Esophagus squamous epithelium (tissue), 5 donors: ENCODE data around the gene NUDT1. TPM values are rescaled to one million over a fixed set of nuclear protein-coding genes. Genes with fewer than 3 reads are reported as not detected.

Experiments used
- DNase-seq: peaks from one replicate; lab custom pipeline; 2025; lab: John Stamatoyannopoulos, UW
- H3K27ac ChIP-seq, 4 donors: fragments of 200-600 bp; sonication (generic); one replicate each; pipeline ENCODE4 v1.5.1; 2016 to 2019; ENCODE audit warnings: mild to moderate bottlenecking in 1 of 4
- H3K27me3 ChIP-seq, 4 donors: fragments of 200-600 bp; sonication (generic); 1 replicate in 3 of 4; 2 replicates in 1 of 4; pipeline versions ENCODE4 v1.5.1 to v1.6.0; 2017 to 2021; ENCODE audit warnings: antibody characterized with exemption in 1 of 4
- H3K36me3 ChIP-seq, 3 donors: fragments of 200-600 bp; sonication (generic); one replicate each; pipeline ENCODE4 v1.5.1; 2016 to 2019
- H3K4me1 ChIP-seq, 3 donors: fragments of 200-600 bp; sonication (generic); one replicate each; pipeline ENCODE4 v1.5.1; 2017 to 2019
- H3K4me3 ChIP-seq, 4 donors: fragments of 200-600 bp; sonication (generic); 1 replicate in 3 of 4; 2 replicates in 1 of 4; pipeline ENCODE4 v1.5.1; 2016 to 2019; ENCODE audit warnings: mild to moderate bottlenecking in 2 of 4, moderate library complexity in 1 of 4
- H3K9me3 ChIP-seq, 3 donors: fragments of 200-600 bp; sonication (generic); one replicate each; pipeline ENCODE4 v1.5.1; 2016 to 2019
- POLR2A ChIP-seq, 4 donors: fragments of 450-650 bp; IDR thresholded peaks; one replicate each; pipeline ENCODE4 v1.6.1; 2017; ENCODE audit warnings: antibody characterized with exemption in 4 of 4, mild to moderate bottlenecking in 4 of 4, moderate library complexity in 3 of 4
- whole genome bisulfite sequencing, 2 donors: methylation state at CpG; one replicate each; pipeline ENCODE4 v1.1.5; 2018; 5-methylcytosine and 5-hydroxymethylcytosine counted together
- intact Hi-C: fragments of 100-400 bp; cut with DNase I; formaldehyde crosslinking; loops from one replicate; pipeline ENCODE4 v1.15.0; 2022
- total RNA-seq, 4 donors: library from RNA; depleted of rRNA; stranded (reverse); fragments of >200 nt; gene quantifications; one replicate each; pipeline ENCODE4 v1.1.0, GENCODE V29; 2016
- TF ChIP-seq, protein P1 (sequence below), 6 experiments: fragments of 450-650 bp in 4 of 6; fragments of 200-600 bp in 2 of 6; sonication (generic) in 2 of 6; IDR thresholded peaks; one replicate each; pipeline ENCODE4 v1.5.1; 2016 to 2019; ENCODE audit warnings: antibody characterized with exemption in 6 of 6, mild to moderate bottlenecking in 4 of 6, moderate library complexity in 4 of 6
- donor health status: DM: yes; HTN: yes; CAD: no.

Gene NUDT1
- total RNA-seq, 4 donors from 2014 or later: 16.3 to 51.7 (median 28.2) TPM

DNA sequence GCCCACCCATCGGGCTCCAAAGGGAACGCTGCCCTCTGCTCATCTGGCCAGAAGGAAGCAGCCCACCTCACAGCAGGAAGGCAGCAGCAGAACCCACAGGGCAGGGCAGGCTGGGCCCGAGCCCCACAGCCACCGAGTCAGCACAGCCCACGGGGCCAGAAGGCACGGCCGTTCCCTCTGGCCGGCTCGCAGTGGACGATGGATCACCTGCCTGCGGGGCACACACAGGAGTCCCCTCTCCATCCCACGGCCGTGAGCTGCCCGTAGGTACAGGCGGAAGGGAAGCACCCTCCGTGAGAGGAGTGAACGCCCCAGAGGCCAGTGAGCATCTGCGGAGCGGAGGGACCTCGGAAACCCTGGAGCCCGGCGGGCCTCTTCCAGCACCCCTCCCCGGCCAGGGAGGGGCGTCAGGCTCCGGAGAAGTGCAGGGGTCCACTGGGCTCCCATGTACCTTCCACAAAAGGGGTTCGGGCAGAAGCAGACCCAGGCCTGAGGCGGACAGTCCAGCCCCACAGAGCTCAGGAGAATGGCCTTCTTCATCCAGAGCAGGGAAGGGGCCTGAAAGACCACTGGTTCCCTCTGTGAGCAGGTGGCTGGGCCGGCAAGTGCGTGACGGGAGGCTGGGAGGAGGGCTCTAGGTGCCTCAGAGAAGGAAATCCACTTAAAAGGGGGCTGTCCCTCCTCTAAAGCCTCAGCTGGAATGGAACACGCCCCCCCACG lies 11.7 kb downstream of the NUDT1 start:
- no peak for TF ChIP-seq POLR2A (IDR thresholded peaks at IDR 0.05)
- TF ChIP-seq, protein P1, sequence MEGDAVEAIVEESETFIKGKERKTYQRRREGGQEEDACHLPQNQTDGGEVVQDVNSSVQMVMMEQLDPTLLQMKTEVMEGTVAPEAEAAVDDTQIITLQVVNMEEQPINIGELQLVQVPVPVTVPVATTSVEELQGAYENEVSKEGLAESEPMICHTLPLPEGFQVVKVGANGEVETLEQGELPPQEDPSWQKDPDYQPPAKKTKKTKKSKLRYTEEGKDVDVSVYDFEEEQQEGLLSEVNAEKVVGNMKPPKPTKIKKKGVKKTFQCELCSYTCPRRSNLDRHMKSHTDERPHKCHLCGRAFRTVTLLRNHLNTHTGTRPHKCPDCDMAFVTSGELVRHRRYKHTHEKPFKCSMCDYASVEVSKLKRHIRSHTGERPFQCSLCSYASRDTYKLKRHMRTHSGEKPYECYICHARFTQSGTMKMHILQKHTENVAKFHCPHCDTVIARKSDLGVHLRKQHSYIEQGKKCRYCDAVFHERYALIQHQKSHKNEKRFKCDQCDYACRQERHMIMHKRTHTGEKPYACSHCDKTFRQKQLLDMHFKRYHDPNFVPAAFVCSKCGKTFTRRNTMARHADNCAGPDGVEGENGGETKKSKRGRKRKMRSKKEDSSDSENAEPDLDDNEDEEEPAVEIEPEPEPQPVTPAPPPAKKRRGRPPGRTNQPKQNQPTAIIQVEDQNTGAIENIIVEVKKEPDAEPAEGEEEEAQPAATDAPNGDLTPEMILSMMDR (IDR thresholded peaks at IDR 0.05): no peak
- Histone ChIP-seq H3K4me3 (no peak overlapping the region), H3K4me1 (peaks cover 0 to 13% (median 7%) of the 10 kb centered on the region in 3 donors), H3K27me3 (no peaks in the 10 kb centered on the region), H3K36me3 (peaks cover 0 to 69% (median 5%) of the 10 kb centered on the region in 3 donors), H3K27ac (no peak overlapping the region), H3K9me3 (no peaks in the 10 kb centered on the region)
- no peak for DNase-seq
- WGBS, 2 donors: 100% methylated on average over 2 of the region's 32 CpGs; no CpG with 5 or more reads in 1 of the 2 donors
- intact Hi-C loops: no loop called here

DNA sequence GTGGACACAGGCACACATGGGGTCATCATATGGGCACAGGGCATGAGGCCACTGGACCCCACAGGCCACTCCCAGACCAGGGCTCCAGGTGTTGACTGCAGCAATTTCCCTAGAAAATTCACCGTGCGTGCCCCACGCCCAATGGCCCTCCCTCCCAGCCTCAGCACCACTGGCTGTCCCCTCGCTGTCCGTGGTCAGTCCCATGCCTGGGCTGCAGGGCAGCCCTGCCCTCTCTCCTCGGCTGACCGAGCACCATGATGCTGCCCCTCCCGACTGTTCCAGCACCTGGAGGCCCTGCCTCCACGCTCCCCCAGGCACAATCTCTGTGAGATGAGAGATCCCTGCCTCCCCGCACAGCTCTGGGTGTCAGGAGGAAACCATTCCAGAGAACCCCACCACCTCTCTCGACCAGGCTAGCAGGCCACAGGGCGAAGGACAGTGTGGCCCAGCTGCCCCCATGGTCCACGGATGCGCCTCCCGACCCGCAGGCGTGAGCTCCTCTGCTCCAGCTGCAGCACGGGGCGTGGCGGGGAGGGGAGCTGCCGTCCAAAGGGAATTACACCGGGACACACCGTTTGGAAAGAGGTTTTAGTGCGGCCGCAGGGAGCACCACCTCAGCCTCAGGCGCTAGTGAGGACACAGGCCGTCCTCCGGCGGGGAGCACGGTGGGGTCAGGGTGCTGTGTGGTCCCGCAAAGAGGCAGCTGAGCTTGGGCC lies 12.6 kb downstream of the NUDT1 start:
- Histone ChIP-seq H3K27me3 (no peaks in the 10 kb centered on the region), H3K27ac (no peak overlapping the region), H3K4me1 (peaks cover 0 to 4% (median 0%) of the 10 kb centered on the region in 3 donors), H3K4me3 (no peak overlapping the region), H3K9me3 (no peaks in the 10 kb centered on the region), H3K36me3 (peaks cover 0 to 74% (median 5%) of the 10 kb centered on the region in 3 donors)
- no peak for DNase-seq
- 100% methylated on average over 5 of the region's 31 CpGs; no CpG with 5 or more reads in 1 of the 2 donors for whole genome bisulfite sequencing, 2 donors
- TF ChIP-seq, protein P1 (IDR thresholded peaks at IDR 0.05): no peak
- no peak for TF ChIP-seq POLR2A (IDR thresholded peaks at IDR 0.05)
- intact Hi-C loops: no loop called here

DNA sequence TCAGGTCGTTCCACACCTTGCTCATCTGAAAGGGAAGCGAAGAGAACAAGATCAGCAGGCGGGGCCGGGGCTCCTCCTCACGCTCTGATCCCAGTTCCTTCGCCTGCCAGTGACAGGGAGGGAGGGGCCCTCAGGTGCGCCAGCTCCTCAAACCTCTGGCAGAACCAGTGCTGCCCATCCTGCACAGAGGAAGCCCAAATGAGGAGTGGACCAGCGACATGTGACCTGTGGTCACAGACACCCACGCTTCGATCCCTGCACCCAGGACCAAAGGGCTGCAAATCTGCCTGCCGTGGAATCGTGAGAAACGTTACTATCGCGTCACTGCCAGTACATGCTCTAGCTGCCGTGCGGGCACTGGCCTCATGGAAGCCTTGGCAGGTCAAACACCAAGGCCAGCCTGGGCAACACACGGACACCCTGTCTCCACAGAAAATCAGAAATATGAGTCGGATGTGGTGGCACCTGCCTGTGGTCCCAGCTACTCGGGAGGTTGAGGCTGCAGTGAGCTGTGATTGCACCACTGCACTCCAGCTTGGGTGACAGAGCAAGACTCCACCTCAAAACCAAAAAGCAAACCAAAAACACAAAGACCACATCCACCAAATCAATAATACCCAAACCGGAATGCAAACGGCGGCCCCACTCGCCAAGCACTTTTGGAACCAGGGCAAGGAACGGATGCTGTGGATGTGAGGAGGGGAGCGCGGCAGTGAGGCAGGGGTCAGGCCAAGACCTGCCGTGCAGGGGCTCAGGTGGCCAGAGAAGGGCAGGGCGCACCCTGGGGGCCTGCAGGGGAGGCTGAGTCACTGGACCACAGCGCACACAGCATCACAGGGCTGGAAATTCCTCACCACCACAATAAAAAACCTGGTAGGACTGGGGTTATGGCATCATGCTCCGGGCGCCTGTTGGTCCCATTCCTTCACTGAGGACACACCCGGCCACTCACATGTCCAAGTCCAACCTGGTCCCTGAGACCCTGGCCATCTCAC lies 13.4 kb downstream of the NUDT1 start:
- H3K27me3 ChIP-seq: no peaks in the 10 kb centered on the region
- intact Hi-C loops: no loop called here
- TF ChIP-seq POLR2A (IDR thresholded peaks at IDR 0.05): no peak
- TF ChIP-seq, protein P1 (IDR thresholded peaks at IDR 0.05): no peak
- peaks cover 0 to 72% (median 5%) of the 10 kb centered on the region in 3 donors for H3K36me3 ChIP-seq
- no peak overlapping the region for H3K27ac ChIP-seq
- H3K4me1 ChIP-seq: no peaks in the 10 kb centered on the region
- WGBS, 2 donors: 64 to 91% methylated on average over 12 of the region's 33 CpGs
- H3K9me3 ChIP-seq: no peaks in the 10 kb centered on the region
- no peak overlapping the region for H3K4me3 ChIP-seq
- DNase-seq: no peak

DNA sequence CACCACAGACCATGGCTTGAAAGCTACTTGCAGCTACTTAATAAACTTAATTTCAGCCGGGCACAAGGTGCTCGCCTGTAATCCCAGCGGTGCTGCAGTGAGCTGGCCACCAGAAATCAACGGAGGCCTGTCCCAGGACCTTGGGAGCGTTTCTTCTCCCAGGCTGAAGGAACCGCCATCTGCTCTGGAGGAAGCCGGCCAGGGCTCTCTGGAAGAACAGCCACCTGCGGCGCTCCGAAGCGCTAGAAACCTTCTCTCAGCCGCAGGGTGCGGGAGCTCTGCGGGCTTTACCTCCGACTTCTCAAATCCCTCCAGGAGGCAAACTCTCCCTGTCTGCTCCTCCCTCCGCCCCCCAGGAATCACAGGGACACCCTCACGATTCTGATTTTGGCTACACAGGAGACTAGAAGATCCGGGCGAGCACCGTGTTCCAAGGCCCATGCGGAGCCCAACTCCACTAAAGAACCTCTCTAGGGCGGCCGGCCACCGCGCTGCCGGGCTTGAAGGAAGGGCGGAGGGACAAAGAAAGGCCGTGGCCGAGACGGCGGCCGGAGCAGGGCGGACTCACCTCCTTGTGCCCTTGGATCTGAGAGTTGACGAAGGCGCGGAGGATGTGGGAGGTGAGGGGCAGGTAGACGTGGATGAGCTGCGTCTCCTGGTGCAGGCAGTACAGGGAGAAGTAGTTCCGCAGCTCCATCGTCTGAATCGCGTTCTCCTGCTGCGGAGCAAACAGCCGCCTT lies 14.4 kb downstream of the NUDT1 start:
- no peak for TF ChIP-seq POLR2A (IDR thresholded peaks at IDR 0.05)
- TF ChIP-seq, protein P1 (IDR thresholded peaks at IDR 0.05): no peak
- Histone ChIP-seq H3K27ac (no peak overlapping the region), H3K27me3 (no peaks in the 10 kb centered on the region), H3K36me3 (peaks cover 0 to 66% (median 5%) of the 10 kb centered on the region in 3 donors), H3K4me3 (no peak overlapping the region), H3K4me1 (no peaks in the 10 kb centered on the region), H3K9me3 (no peaks in the 10 kb centered on the region)
- no peak for DNase-seq
- WGBS, 2 donors: 94 to 95% methylated on average over 24 to 31 of the region's 44 CpGs
- intact Hi-C loops: no loop called here
